GM12874 (cell line): ENCODE data around the gene LIMS3.
"Not testable (repeated sequence)": the region's sequence is repeated elsewhere in the genome, so short reads cannot be mapped to it uniquely, and the experiment has no call there.

Source experiments
- TF ChIP-seq, protein P1 (sequence below): IDR thresholded peaks from 2 replicates; pipeline ENCODE4 v1.5.1; 2011; ENCODE audit warnings: low read depth, mild to moderate bottlenecking, control low read depth, low read length, moderate library complexity; ENCODE audit not compliant: insufficient read depth

LIMS3 gene, protein sequence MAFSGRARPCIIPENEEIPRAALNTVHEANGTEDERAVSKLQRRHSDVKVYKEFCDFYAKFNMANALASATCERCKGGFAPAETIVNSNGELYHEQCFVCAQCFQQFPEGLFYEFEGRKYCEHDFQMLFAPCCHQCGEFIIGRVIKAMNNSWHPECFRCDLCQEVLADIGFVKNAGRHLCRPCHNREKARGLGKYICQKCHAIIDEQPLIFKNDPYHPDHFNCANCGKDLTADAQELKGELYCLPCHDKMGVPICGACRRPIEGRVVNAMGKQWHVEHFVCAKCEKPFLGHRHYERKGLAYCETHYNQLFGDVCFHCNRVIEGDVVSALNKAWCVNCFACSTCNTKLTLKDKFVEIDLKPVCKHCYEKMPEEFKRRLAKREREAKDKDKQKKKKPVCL

DNA sequence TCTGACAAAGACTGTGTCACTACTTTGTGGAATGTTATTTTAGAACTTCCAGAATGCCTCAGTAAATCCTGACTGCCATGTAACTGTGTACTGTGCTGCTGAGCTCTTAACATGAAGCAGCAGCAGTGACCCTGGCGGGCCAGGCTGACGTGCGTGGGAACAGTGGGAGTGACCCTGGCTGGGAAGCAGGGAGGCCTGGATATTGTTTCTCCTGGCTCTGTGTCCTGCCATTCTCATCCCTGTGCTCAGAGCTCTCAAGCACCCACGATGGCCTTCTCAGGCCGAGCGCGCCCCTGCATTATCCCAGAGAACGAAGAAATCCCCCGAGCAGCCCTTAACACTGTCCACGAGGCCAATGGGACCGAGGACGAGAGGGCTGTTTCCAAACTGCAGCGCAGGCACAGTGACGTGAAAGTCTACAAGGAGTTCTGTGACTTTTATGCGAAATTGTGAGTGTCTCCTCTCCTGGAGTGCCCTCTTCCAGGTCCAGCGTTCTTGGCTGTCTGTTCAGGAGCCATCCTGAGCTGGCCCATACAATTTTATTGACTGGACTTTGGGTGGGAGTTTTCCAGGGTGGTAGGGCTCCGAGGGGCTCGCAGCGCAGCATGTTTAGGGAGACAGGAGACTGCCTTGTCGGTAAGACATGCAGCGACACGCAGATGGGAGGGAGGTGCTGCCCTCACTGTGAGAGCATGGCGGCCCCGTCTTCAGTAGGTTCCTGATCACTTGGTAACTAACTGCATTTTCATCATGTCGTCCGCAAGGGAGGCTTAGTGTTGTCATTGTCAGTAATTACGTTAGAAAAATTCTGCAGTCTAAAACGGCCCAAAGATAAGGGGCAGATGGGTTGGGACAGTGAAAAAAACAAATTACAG, at the start of gene LIMS3:
Gene LIMS3, plus strand, starts transcription at position 227 of the 875 bp plus-strand sequence. Its CDS starts 41 bp downstream, at position 268.
- TF ChIP-seq, protein P1, sequence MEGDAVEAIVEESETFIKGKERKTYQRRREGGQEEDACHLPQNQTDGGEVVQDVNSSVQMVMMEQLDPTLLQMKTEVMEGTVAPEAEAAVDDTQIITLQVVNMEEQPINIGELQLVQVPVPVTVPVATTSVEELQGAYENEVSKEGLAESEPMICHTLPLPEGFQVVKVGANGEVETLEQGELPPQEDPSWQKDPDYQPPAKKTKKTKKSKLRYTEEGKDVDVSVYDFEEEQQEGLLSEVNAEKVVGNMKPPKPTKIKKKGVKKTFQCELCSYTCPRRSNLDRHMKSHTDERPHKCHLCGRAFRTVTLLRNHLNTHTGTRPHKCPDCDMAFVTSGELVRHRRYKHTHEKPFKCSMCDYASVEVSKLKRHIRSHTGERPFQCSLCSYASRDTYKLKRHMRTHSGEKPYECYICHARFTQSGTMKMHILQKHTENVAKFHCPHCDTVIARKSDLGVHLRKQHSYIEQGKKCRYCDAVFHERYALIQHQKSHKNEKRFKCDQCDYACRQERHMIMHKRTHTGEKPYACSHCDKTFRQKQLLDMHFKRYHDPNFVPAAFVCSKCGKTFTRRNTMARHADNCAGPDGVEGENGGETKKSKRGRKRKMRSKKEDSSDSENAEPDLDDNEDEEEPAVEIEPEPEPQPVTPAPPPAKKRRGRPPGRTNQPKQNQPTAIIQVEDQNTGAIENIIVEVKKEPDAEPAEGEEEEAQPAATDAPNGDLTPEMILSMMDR, result not testable (repeated sequence)
